ENCODE measurements around the gene ANKRD13B.

The ANKRD13B gene

DNA sequence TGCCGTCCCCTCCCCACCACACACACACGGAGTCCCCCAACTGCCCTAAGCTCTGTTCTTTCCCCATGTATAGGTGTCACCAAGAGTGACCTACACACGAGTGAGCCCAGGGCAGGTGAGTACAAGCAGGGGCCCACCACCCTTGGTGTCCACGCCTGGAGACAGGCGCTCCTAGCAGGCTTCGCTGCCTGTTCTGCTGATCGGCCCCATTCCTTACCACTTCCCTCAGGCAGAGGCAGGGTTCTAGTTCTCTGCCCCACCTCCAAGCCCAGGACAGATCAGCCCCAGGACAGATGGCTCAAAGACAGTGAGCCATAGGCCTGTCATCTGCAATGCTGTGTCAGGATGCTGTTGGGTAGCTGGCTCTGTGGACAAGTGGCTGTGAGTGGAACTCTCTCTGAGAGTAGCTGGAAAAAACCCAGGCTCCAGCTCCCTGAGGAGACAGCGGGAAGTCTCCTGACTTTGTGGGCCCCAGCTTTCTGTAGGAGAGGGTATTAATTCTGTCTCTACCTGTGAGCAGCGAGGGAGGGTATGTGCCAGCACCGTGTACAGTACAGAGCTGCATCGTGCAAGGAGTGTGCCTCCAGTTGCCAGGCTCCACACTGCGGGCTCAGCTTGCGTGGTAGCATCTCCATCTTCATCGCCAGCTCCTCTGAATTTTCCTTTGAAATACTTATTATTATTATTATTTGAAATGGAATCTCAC, 23.5 kb upstream of the ANKRD13B start:
- DNase-seq, result no peak

DNA sequence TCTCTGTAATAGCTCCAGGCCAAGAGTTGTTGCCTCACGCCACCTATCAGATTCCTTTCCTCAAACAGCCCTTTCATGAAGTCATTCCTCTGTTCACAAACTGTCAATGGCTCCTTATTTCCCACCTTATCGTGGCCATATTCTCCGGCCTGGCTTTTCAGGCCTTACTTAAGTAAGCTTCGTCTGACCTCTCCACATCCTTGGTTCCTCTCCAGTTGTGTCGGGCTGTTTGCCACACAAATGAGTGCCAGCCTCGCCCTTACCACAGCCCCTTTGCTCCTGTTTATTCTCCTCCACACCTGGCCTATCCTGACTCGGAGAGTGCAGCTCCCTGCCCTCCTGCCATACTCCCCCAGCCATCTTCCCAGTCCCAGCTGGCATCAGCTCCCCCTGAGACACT, 22.4 kb upstream of the ANKRD13B start:
- no peak for DNase-seq

- no peak for DNase-seq
These were observed 21.4 kb upstream of the ANKRD13B start for GRCh38 chr17:29571486-29571882.

DNA sequence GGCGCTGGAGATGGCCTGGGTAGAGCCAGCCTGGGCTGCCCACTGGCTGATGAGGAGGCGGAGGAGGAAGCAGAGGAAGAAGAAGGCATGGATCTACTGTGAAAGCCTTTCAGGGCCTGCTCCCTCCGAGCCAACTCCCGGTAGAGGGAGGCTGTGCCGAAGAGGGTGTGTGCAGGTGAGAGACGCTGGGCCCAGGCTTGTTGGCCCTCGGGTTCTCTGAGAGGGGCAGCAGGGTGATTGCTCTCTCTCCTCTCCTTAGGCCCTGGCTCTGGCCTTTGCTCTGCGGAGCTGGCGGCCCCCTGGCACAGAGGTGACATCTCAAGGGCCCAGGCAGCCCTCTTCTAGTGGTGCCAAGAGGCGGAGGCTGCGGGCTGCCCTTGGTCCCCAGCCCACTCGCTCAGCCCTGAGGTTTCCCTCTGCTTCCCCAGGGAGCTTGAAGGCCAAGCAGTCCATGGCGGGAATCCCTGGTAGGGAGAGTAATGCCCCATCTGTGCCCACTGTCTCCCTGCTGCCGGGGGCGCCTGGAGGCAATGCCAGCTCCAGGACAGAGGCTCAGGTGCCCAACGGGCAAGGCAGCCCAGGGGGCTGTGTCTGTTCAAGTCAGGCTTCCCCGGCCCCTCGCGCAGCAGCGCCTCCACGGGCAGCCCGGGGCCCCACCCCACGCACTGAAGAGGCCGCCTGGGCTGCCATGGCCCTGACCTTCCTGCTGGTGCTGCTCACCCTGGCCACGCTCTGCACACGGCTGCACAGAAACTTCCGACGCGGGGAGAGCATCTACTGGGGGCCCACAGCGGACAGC, 20.9 kb upstream of the ANKRD13B start:
- no peak for DNase-seq

DNA sequence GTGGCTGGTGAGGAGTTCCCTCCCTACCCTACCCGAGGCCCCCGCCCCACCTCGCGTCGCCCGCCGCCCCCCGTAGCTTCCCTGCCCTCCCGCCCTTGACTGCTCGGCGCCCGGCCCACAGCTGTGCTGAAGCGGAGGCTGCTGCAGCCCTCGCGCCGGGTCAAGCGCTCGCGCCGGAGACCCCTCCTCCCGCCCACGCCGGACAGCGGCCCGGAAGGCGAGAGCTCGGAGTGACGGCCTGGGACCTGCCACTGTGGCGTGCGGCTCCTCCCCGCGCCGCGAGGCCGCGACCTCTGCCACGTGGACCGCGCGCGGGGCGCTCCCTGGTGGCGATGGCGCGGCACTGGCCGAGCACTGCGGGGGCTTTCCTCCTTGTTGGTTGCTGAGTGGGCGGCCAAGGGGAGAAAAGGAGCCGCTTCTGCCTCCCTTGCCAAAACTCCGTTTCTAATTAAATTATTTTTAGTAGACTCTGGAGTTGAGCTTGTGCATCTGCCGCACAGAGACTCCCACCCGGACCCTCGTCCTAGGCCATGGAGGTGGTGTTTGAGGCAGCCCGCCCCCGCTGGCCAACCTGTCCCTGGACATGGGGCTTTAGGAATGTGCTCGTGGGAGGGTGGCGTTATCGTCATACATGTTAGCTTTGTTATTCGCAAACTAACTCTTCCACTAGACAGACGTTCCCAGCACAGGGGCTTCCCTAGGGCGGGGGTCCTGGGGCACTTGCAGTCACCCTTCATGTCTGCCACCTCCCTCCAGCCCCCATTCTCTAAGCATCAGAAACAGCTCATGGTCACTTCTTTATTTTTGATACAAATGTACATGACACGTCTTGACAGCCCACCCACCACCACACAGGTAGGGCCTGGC, 20.0 kb upstream of the ANKRD13B start:
- DNase-seq, result peak; percentile 48

DNA sequence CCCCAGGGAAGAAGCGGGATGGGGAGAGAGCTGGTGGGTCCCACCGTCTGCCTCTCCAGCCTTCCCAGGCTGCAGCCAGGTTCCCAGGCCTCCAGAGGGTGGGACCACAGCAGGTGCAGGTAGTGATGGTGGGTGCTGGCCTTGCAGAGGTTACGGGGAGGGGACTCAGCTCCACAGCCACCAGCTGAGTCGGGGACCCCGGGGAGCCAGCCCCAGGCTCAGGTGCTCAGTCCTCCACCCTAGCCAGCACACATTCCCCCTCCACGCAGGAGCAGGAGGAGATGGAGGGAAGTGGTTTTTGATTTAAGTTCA, 19.4 kb upstream of the ANKRD13B start:
- DNase-seq, result no peak

- DNase-seq, result no peak
These were observed 18.8 kb upstream of the ANKRD13B start for GRCh38 chr17:29573871-29574731.

GRCh38 chr17:29574732-29575510, 18.0 kb upstream of the ANKRD13B start:
- DNase-seq, result no peak

- DNase-seq, result no peak
These were observed 17.3 kb upstream of the ANKRD13B start for GRCh38 chr17:29575511-29576213.

DNA sequence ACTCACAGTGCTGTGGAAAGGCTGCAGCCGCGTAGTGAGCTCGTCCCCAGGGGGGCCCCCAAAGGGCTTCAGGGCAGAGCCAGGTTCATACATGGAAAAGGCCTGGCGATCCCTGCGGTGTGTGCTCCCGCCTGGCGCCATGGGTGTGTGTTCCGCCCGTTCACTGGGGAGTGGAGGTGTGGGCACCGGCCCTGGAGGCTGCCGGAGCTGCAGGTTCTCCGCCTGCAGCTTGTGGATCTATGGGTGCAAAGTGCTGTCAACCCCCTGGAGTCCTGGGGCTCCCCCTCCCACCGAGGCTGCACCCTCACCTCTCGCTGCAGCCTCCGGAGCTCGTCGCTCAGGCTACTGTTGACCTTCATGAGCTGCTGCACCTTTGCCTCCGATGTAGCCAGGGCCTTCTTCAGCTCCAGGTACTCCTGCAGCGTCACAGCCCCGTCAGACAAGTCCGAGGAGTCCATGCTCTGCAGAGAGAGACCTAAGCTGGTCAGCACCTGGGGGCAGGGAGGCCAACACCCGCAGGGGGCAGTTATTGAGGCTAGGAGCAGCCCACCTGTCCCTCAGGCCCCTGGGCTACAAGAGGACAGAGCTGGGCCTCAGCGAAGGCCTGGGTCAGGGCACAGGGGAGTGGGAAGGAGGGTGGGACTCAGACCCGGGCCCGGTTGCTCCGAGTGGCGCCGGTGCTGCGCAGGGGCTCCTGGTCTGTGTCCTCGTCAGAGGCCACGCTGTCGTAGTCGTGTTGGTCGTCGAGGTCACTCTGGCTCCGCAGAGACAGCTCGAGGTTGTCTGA, 16.5 kb upstream of the ANKRD13B start:
- no peak for DNase-seq

DNA sequence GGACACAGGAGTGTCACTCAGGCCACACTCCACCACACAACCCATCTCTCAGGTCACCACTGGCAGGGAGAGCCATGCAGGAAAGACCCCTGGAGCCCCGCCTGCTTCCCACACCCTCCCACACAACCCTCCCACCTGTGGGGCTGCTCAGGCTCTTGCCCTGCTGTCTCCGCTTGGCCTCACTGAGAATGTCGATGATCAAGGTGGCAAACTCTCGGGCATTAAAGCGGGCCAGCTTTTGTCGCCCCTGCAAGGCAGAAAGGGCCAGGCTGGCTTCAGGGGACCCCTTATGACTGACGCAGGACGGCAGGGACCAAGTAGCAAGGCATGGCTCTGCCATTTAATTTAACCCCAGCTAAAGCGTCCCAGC, 15.9 kb upstream of the ANKRD13B start:
- no peak for DNase-seq

- DNase-seq, result no peak
These were observed 15.3 kb upstream of the ANKRD13B start for GRCh38 chr17:29577385-29578211.

DNA sequence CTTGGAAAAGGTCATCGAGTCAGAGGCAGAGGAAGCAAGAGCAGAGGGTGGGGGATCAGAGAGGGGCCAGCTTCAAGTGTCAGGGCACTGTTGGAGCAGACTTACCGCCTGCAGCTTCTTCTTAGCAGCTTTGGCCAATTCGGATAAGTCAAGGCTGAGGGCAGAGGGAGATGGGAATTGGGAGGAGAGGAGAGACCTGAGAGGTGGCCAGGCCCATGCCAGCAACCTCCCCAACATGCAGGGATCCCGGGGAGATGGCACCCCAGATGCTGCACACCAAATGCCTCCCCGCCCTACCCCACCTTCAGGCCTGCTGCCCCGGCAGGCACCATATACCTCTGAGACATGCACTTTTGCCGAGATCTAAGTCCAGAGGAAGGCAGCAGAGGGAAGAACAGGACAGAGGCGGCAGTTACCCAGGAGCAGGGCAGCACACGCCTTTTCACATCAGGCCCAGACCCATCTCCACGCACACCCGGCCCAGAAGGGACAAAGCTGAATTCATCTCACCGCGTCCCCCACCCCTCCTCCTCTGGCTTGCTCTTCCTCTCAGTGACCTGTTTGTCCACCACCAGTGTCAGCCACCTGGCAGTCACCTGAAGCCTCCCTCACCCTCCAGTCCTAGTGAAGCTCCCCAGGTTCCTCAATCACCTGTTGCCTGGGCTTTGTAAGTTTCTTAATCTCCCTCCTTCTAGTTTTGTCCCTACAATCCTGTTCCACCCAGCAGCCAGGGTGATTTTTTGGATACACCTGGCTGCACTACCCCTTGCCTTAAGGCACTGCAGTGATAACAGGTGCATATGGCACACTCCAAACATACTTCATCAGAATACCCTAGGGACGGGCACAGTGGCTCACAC, 14.1 kb upstream of the ANKRD13B start:
- no peak for DNase-seq

DNA sequence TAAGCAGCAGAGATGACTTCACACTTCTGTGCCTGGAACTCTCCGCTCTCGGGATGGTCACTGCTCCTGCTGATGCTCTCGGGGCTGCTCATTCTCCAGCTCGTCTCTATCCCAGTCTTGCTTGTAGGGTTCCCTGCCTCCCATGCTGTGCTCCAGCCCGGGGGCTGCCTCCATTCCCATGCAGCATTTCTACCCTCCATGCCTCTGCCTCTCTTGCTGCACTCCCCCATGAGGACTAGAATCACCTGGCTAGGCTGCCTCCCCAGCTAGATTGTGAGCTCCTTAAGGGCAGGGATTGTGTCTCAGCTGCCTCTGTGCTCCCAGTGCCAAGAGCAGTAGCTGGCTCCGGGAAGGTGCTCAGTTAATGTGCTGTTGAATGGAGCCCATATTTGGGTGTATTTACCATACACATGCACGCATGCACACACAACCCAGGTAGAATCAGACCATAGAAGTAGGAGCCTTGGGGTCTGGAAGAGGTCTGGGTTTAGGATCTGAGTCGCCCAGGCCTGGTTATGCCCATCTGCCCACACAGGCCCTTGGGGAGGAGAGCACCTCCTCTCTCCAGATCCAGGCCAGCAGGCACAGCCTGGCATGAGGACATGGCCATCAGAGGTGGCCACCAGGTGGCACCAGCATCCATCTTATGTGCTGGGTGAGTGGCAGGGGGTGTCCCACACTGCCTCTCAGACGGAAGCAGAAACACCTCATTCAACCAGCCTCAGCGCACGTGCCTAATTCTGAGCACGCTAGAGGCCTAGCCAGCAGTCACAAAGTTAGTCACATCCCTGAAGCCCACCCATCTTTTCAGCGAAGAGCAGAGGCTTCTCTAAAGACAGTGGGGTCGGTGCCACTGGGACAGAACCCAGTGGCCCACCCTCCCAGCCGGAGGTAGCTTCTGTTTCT, 12.8 kb upstream of the ANKRD13B start:
- DNase-seq, result peak; percentile 92

DNA sequence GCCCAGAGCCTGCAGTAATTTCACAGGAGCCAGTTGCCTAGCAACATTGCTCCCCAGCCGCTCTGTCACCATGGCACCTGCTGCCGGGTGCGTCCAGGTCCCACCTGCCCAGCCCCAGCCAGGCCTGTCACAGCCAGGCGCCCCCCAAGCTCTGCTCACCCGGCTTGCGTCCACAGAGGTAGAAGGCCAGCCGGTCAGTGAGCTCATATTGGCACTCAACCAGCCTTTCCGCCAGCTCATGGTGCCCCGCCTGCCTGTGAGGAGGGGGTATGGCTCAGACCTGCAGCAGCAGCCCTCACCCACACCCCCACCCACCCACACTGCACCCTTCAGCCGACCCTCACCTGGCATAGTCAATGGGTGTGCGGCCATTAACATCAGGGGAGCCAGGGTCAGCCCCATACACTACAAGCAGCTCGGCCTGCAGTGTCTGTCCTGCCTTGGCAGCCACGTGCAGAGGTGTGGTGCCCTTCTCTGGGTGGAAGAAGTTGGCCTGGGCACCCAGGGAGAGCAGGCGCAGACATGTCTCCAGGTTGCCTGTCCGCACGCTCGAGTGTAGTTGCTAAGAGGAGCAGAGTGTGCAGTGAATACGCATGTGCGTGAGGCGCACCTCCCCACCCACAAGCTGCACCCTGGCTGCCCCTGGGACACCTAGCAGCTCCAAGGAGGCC, 11.2 kb upstream of the ANKRD13B start:
- DNase-seq, result no peak

DNA sequence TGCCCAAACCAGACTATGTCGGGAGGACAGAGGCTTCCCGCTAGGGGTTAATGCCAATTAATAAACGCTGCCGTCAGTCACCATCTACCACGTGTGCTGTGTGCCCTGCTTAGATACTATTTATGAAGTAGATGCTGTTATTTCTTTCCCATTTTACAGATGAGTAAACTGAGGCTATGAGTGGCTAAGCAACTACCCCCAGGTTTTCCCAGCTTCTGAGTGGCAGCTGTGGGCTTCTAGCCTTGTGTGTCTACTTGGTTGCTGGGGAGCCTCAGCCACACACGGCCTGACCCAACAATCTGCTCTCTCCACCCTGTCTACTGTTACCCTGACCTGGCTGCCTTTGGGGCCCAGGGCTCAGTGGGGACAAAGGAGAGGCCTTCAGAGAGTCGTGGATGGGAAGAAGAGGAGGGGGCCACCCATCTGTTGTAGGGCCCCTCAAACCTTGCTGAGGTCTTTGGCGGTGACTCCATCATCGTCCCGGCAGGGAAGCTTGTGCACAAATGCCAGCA, 10.6 kb upstream of the ANKRD13B start:
- DNase-seq, result no peak

- no peak for DNase-seq
These were observed 10.2 kb upstream of the ANKRD13B start for GRCh38 chr17:29582772-29583171.

Measured in CD4-positive, alpha-beta T cell treated with Interleukin-17A for 1 hour (primary cell).